ENCODE data around the gene ARHGAP5.
A peak's percentile ranks its signal among the peaks of the same experiment; 100 is the strongest.

The ARHGAP5 gene

GRCh38 chr14:32080001-32080510 is 3.0 kb downstream of the ARHGAP5 start:
- TF ChIP-seq FOXP2 (optimal IDR thresholded peaks at IDR 0.05; ENCODE audit: control extremely low read depth, extremely low read length, insufficient read depth) (no peak), POLR2AphosphoS5 (IDR thresholded peaks at IDR 0.05; ENCODE audit: borderline replicate concordance, low read depth, low read length) (no peak), EZH2 (IDR thresholded peaks at IDR 0.05) (no peak)
- Histone ChIP-seq H3K4me3 (no peak overlapping the region), H3K36me3 (ENCODE audit: insufficient read depth, low read length) (no peaks in the 10 kb centered on the region), H3K27ac (no peak overlapping the region), H3K9ac (ENCODE audit: insufficient read length) (no peak overlapping the region), H3K9me3 (ENCODE audit: low read depth, low read length) (no peaks in the 10 kb centered on the region)
- DNase-seq (ENCODE audit: low read depth, low spot score), result no peak

- H3K27ac ChIP-seq, result no peak overlapping the region
- TF ChIP-seq POLR2AphosphoS5 (IDR thresholded peaks at IDR 0.05; ENCODE audit: borderline replicate concordance, low read depth, low read length) (no peak), EZH2 (IDR thresholded peaks at IDR 0.05) (no peak), FOXP2 (optimal IDR thresholded peaks at IDR 0.05; ENCODE audit: control extremely low read depth, extremely low read length, insufficient read depth) (no peak)
- no peak overlapping the region for H3K9ac ChIP-seq (ENCODE audit: insufficient read length)
Observed at GRCh38 chr14:32081901-32082300, 4.8 kb downstream of the ARHGAP5 start.

GRCh38 chr14:32083315-32083624 is 6.2 kb downstream of the ARHGAP5 start:
- Histone ChIP-seq H3K27ac (no peak overlapping the region), H3K36me3 (ENCODE audit: insufficient read depth, low read length) (no peaks in the 10 kb centered on the region), H3K4me3 (no peak overlapping the region), H3K9me3 (ENCODE audit: low read depth, low read length) (no peaks in the 10 kb centered on the region), H3K9ac (ENCODE audit: insufficient read length) (no peak overlapping the region)
- TF ChIP-seq POLR2AphosphoS5 (IDR thresholded peaks at IDR 0.05; ENCODE audit: borderline replicate concordance, low read depth, low read length) (no peak), EZH2 (IDR thresholded peaks at IDR 0.05) (no peak), FOXP2 (optimal IDR thresholded peaks at IDR 0.05; ENCODE audit: control extremely low read depth, extremely low read length, insufficient read depth) (no peak)
- no peak for DNase-seq (ENCODE audit: low read depth, low spot score)

More at GRCh38 chr14:32081901-32082300, 4.8 kb downstream of the ARHGAP5 start:
- no peak for DNase-seq (ENCODE audit: low read depth, low spot score)
- H3K4me3 ChIP-seq, result no peak overlapping the region
- no peaks in the 10 kb centered on the region for H3K36me3 ChIP-seq (ENCODE audit: insufficient read depth, low read length)
- H3K9me3 ChIP-seq (ENCODE audit: low read depth, low read length), result no peaks in the 10 kb centered on the region

- H3K9ac ChIP-seq (ENCODE audit: insufficient read length), result no peak overlapping the region
- no peak for DNase-seq (ENCODE audit: low read depth, low spot score)
- no peak for TF ChIP-seq FOXP2 (optimal IDR thresholded peaks at IDR 0.05; ENCODE audit: control extremely low read depth, extremely low read length, insufficient read depth)
- TF ChIP-seq EZH2 (IDR thresholded peaks at IDR 0.05), result no peak
- TF ChIP-seq POLR2AphosphoS5 (IDR thresholded peaks at IDR 0.05; ENCODE audit: borderline replicate concordance, low read depth, low read length), result no peak
- H3K36me3 ChIP-seq (ENCODE audit: insufficient read depth, low read length), result no peaks in the 10 kb centered on the region
- no peak overlapping the region for H3K27ac ChIP-seq
- H3K9me3 ChIP-seq (ENCODE audit: low read depth, low read length), result no peaks in the 10 kb centered on the region
- H3K4me3 ChIP-seq, result no peak overlapping the region
Observed at GRCh38 chr14:32083789-32084188, 6.7 kb downstream of the ARHGAP5 start.

- Histone ChIP-seq H3K9ac (ENCODE audit: insufficient read length) (no peak overlapping the region), H3K36me3 (ENCODE audit: insufficient read depth, low read length) (no peaks in the 10 kb centered on the region), H3K9me3 (ENCODE audit: low read depth, low read length) (no peaks in the 10 kb centered on the region), H3K27ac (no peak overlapping the region), H3K4me3 (no peak overlapping the region)
- DNase-seq (ENCODE audit: low read depth, low spot score), result no peak
- TF ChIP-seq EZH2 (IDR thresholded peaks at IDR 0.05), result no peak
- TF ChIP-seq FOXP2 (optimal IDR thresholded peaks at IDR 0.05; ENCODE audit: control extremely low read depth, extremely low read length, insufficient read depth), result no peak
- TF ChIP-seq POLR2AphosphoS5 (IDR thresholded peaks at IDR 0.05; ENCODE audit: borderline replicate concordance, low read depth, low read length), result no peak
Observed at GRCh38 chr14:32085182-32085844, 8.2 kb downstream of the ARHGAP5 start.

- H3K9me3 ChIP-seq (ENCODE audit: low read depth, low read length), result no peaks in the 10 kb centered on the region
- TF ChIP-seq FOXP2 (optimal IDR thresholded peaks at IDR 0.05; ENCODE audit: control extremely low read depth, extremely low read length, insufficient read depth) (no peak), POLR2AphosphoS5 (IDR thresholded peaks at IDR 0.05; ENCODE audit: borderline replicate concordance, low read depth, low read length) (no peak), EZH2 (IDR thresholded peaks at IDR 0.05) (no peak)
- H3K36me3 ChIP-seq (ENCODE audit: insufficient read depth, low read length), result peaks cover 5% of the 10 kb centered on the region
- H3K4me3 ChIP-seq, result no peak overlapping the region
- H3K9ac ChIP-seq (ENCODE audit: insufficient read length), result no peak overlapping the region
- no peak overlapping the region for H3K27ac ChIP-seq
- no peak for DNase-seq (ENCODE audit: low read depth, low spot score)
Observed at GRCh38 chr14:32085845-32086383, 8.8 kb downstream of the ARHGAP5 start.

DNA sequence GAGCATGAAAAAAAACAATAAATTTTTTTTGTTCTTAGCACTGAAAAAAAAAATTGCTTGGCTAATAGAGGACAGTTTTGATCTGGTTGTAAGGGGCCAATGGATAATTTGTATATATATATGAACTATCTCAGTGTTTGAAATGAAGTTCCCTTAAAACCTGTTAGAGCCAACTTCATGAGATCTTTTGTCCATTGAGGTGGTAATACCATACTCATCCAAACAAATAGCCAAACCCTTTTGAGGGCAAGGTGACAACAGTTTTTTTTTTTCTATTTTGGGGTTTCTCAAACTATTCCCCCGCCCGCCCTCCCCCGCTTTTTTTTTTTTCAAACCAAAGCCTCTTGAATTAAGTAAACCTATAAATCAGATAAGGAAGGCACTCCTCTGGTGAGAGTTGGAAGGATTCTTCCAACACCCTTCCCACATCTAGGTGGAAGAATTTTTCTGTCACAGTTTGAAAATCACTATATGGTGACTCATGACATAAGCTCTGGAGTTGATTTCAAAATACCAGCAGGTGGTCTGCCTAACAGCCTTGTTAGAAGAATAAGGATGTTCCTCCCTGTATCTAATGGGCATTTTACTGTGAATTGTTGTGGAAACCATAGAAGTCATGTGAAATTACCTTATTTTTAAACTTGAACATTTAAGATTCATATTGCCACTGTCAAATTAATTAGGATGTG is 10.2 kb downstream of the ARHGAP5 start:
- DNase-seq (ENCODE audit: low read depth, low spot score), result peak; percentile 6
- H3K27ac ChIP-seq, result no peak overlapping the region
- TF ChIP-seq FOXP2 (optimal IDR thresholded peaks at IDR 0.05; ENCODE audit: control extremely low read depth, extremely low read length, insufficient read depth), result no peak
- TF ChIP-seq POLR2AphosphoS5 (IDR thresholded peaks at IDR 0.05; ENCODE audit: borderline replicate concordance, low read depth, low read length), result no peak
- no peak for TF ChIP-seq EZH2 (IDR thresholded peaks at IDR 0.05)
- H3K9ac ChIP-seq (ENCODE audit: insufficient read length), result no peak overlapping the region
- peaks cover 10% of the 10 kb centered on the region for H3K36me3 ChIP-seq (ENCODE audit: insufficient read depth, low read length)
- H3K9me3 ChIP-seq (ENCODE audit: low read depth, low read length), result no peaks in the 10 kb centered on the region
- no peak overlapping the region for H3K4me3 ChIP-seq

GRCh38 chr14:32087907-32088306 is 10.8 kb downstream of the ARHGAP5 start:
- Histone ChIP-seq H3K36me3 (ENCODE audit: insufficient read depth, low read length) (peaks cover 16% of the 10 kb centered on the region), H3K9me3 (ENCODE audit: low read depth, low read length) (no peaks in the 10 kb centered on the region), H3K9ac (ENCODE audit: insufficient read length) (no peak overlapping the region), H3K27ac (no peak overlapping the region), H3K4me3 (no peak overlapping the region)
- DNase-seq (ENCODE audit: low read depth, low spot score), result no peak
- TF ChIP-seq POLR2AphosphoS5 (IDR thresholded peaks at IDR 0.05; ENCODE audit: borderline replicate concordance, low read depth, low read length), result no peak
- no peak for TF ChIP-seq EZH2 (IDR thresholded peaks at IDR 0.05)
- TF ChIP-seq FOXP2 (optimal IDR thresholded peaks at IDR 0.05; ENCODE audit: control extremely low read depth, extremely low read length, insufficient read depth), result no peak
